D721Med (cell line): Measurements from ENCODE around the gene DNAJC18.

Source experiments
- DNase-seq: peaks from one replicate; pipeline ENCODE4 v3.0.0; 2011; ENCODE audit warnings: low spot score; ENCODE audit not compliant: insufficient read length
- FAIRE-seq: peaks from 2 replicates; lab custom pipeline; 2011; peaks lifted over from hg19 to GRCh38; lab: Jason Lieb, UNC
- TF ChIP-seq, protein P1 (sequence below): IDR thresholded peaks from 2 replicates; pipeline ENCODE4 v1.5.1; 2012; ENCODE audit warnings: mild to moderate bottlenecking, control low read depth; ENCODE audit not compliant: insufficient read depth; ENCODE audit errors: missing control alignments

The DNAJC18 gene

DNA sequence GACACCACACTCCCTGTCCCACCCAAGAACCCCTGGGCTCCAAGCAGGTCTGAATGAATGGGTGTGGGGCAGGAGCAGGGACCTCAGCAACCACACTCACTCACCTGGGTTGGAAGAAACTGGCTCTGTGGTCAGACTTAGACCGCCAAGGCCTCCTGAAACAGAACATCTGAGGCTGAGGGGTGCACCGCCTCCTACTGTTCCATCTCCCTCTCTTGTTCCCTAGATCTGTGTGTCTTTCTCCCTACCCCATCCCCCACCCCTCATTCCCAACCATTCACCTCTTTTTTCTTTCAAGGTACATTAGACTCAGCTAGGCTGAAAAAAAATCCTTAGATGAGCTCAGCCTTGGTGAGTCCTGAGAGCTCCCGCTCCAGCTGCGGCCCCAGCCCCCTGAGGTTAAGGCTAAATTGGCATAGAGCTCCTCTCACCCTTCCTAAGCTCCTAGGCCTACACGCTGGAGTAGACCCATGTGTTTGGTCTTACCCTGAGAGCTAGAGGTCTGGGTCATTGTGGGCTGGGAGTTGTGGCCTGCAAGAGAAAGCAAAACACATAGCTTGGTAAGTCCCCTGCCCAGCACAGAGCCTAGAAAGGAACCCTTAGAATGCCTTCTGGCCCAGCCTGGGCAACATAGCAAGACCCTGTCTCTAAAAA lies 18.5 kb upstream of the DNAJC18 start:
- TF ChIP-seq, protein P1, sequence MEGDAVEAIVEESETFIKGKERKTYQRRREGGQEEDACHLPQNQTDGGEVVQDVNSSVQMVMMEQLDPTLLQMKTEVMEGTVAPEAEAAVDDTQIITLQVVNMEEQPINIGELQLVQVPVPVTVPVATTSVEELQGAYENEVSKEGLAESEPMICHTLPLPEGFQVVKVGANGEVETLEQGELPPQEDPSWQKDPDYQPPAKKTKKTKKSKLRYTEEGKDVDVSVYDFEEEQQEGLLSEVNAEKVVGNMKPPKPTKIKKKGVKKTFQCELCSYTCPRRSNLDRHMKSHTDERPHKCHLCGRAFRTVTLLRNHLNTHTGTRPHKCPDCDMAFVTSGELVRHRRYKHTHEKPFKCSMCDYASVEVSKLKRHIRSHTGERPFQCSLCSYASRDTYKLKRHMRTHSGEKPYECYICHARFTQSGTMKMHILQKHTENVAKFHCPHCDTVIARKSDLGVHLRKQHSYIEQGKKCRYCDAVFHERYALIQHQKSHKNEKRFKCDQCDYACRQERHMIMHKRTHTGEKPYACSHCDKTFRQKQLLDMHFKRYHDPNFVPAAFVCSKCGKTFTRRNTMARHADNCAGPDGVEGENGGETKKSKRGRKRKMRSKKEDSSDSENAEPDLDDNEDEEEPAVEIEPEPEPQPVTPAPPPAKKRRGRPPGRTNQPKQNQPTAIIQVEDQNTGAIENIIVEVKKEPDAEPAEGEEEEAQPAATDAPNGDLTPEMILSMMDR, result no peak
- DNase-seq, result no peak
- no peak for FAIRE-seq

GRCh38 chr5:139457241-139457640 lies 17.9 kb upstream of the DNAJC18 start:
- DNase-seq (no peak), FAIRE-seq (no peak)
- TF ChIP-seq, protein P1, result no peak

DNA sequence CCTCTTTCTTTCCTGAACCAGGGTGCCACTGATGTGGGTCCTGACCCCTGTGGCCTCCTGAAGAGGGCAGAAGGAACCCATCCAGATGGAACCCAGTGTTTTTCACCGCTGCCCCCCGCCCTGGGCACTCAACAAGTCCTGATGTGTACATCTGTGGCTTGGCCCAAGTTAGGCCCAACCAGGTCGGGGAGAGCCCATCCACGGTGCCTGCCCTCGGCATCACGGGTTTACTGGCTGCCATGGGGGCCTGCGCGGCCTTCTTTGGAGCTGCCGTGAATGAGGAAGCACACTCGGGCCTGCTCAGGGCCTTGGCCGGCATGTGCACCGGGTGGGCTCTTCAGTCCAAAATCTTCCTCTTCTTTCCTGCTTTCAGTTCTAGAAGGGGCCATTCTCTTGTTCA lies 17.5 kb upstream of the DNAJC18 start:
- TF ChIP-seq, protein P1, result no peak
- FAIRE-seq, result no peak

GRCh38 chr5:139454568-139455290 lies 15.4 kb upstream of the DNAJC18 start:
- TF ChIP-seq, protein P1, result no peak
- no peak for FAIRE-seq
- no peak for DNase-seq

More for the DNA sequence above, 17.5 kb upstream of the DNAJC18 start:
- DNase-seq, result no peak

- FAIRE-seq (no peak), DNase-seq (no peak)
- TF ChIP-seq, protein P1, result no peak
These were observed 14.6 kb upstream of the DNAJC18 start for GRCh38 chr5:139453683-139454567.

GRCh38 chr5:139451878-139452660 lies 12.7 kb upstream of the DNAJC18 start:
- FAIRE-seq, result no peak
- TF ChIP-seq, protein P1, result no peak
- DNase-seq, result no peak
